Progenitor cell of endocrine pancreas (in vitro differentiated cells): Measurements from ENCODE around the gene DDX10. TPM values are rescaled to one million over a fixed set of nuclear protein-coding genes. Genes with fewer than 3 reads are reported as not detected.

Experiments
- DNase-seq: peaks from one replicate; pipeline ENCODE4 v3.0.0; 2021; ENCODE audit warnings: low spot score; ENCODE audit not compliant: unreplicated experiment
- H3K27ac Mint-ChIP-seq: 2 replicates; pipeline ENCODE4 v1.8.0; 2021; ENCODE audit warnings: mild to moderate bottlenecking, moderate library complexity, mixed read lengths
- H3K27me3 Mint-ChIP-seq: 2 replicates; pipeline ENCODE4 v1.8.0; 2021; ENCODE audit warnings: mixed read lengths
- H3K36me3 Mint-ChIP-seq: 2 replicates; pipeline ENCODE4 v1.8.0; 2022; ENCODE audit warnings: mixed read lengths; ENCODE audit not compliant: insufficient read depth
- H3K4me1 Mint-ChIP-seq: 2 replicates; pipeline ENCODE4 v1.8.0; 2021; ENCODE audit warnings: low read depth, mixed read lengths
- H3K4me3 Mint-ChIP-seq: 2 replicates; pipeline ENCODE4 v1.8.0; 2021; ENCODE audit warnings: low read depth, mild to moderate bottlenecking, moderate library complexity, mixed read lengths
- H3K9me3 Mint-ChIP-seq: 2 replicates; pipeline ENCODE4 v1.8.0; 2021; ENCODE audit warnings: low read depth, mixed read lengths
- total RNA-seq: library from RNA; stranded (reverse); gene quantifications from 2 replicates; pipeline ENCODE4 v1.2.1, GENCODE V29; 2021
- TF ChIP-seq, protein P1 (sequence below): fragments of 200-600 bp; sonication (generic); IDR thresholded peaks from one replicate; pipeline ENCODE4 v1.5.0; 2021; ENCODE audit warnings: antibody characterized with exemption, mild to moderate bottlenecking; ENCODE audit not compliant: unreplicated experiment

DDX10 gene
- total RNA-seq, 1 donor from 2014 or later, result 31.9 TPM

DNA sequence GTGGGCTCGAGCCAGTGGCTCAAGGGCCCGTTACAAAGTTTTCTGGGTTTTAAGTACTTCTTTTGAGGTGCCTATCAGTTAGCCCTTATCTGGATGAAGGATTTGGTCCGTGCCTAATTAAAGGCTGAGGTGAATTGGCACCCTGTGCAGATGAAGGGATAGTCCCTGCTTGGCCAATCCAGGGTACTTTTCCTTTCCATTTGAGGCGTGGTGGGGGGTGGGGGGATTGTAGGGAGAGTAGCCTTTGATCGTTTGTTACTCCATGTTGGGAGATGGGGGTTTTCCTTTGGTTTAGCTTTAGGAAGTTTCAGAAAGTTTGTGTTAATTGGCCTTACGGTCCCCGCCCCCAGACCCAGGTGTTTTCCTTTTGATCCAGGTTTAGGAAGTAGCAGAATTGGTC is 170.8 kb downstream of the DDX10 start:
- DNase-seq, result no peak

DNA sequence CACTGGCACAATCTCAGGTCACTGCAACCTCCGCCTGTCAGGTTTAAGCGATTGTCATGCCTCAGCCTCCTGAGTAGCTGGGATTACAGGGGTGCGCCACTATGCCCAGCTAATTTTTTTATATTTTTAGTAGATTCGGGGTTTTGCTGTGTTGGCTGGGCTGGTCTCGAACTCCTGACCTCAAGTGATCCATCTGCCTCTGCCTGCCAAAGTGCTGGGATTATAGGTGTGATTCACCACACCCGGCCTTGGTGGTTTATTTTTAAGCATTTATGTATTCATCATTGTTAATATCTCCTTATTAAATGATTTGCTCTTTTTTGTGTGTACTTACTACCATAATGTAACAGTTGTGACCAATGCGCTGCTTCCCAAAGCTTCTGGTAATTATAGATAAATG is 171.7 kb downstream of the DDX10 start:
- Mint-ChIP-seq H3K4me1 (no peaks in the 10 kb centered on the region), H3K9me3 (no peaks in the 10 kb centered on the region), H3K36me3 (peaks cover 6% of the 10 kb centered on the region), H3K27ac (no peak overlapping the region), H3K4me3 (no peak overlapping the region), H3K27me3 (no peaks in the 10 kb centered on the region)
- DNase-seq, result no peak
- TF ChIP-seq, protein P1, sequence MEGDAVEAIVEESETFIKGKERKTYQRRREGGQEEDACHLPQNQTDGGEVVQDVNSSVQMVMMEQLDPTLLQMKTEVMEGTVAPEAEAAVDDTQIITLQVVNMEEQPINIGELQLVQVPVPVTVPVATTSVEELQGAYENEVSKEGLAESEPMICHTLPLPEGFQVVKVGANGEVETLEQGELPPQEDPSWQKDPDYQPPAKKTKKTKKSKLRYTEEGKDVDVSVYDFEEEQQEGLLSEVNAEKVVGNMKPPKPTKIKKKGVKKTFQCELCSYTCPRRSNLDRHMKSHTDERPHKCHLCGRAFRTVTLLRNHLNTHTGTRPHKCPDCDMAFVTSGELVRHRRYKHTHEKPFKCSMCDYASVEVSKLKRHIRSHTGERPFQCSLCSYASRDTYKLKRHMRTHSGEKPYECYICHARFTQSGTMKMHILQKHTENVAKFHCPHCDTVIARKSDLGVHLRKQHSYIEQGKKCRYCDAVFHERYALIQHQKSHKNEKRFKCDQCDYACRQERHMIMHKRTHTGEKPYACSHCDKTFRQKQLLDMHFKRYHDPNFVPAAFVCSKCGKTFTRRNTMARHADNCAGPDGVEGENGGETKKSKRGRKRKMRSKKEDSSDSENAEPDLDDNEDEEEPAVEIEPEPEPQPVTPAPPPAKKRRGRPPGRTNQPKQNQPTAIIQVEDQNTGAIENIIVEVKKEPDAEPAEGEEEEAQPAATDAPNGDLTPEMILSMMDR, result no peak

More for the DNA sequence above, 170.8 kb downstream of the DDX10 start:
- H3K4me1 Mint-ChIP-seq, result no peaks in the 10 kb centered on the region
- H3K27ac Mint-ChIP-seq, result no peak overlapping the region
- H3K4me3 Mint-ChIP-seq, result no peak overlapping the region
- peaks cover 6% of the 10 kb centered on the region for H3K36me3 Mint-ChIP-seq
- no peaks in the 10 kb centered on the region for H3K9me3 Mint-ChIP-seq
- TF ChIP-seq, protein P1, result no peak
- no peaks in the 10 kb centered on the region for H3K27me3 Mint-ChIP-seq

DNA sequence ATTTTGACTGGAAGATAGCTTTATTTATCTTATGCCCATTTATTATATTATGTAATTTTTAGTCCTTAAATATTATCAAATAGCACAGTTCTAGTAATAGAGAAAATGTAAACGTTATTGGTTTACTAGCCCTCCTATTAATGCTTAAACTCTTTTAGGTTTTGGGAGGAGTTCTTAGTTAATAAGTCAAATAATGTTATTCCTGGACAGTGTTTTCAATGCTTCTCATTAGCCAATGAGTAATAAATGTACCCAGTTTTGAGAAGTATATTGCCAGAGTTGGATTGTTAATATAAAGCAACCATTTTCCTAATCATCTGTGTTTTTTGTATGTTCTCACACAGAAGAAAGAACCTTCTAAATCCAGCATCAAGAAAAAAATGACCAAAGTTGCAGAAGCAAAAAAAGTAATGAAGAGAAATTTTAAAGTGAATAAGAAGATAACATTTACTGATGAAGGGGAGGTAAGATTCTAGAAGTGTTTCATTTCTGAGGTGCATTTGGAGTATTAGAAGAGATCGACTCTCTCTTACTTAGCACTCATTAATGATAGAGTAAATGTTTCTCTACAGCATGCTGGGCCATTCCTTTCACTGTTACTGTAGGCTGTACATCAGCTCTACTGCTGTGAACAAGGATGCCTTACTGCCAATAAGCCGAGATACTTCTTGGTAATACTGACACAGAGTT is 173.4 kb downstream of the DDX10 start:
- Mint-ChIP-seq H3K36me3 (peaks cover 6% of the 10 kb centered on the region), H3K4me1 (no peaks in the 10 kb centered on the region), H3K9me3 (no peaks in the 10 kb centered on the region), H3K27ac (no peak overlapping the region), H3K27me3 (no peaks in the 10 kb centered on the region), H3K4me3 (no peak overlapping the region)
- TF ChIP-seq, protein P1, result no peak
- DNase-seq, result no peak

DNA sequence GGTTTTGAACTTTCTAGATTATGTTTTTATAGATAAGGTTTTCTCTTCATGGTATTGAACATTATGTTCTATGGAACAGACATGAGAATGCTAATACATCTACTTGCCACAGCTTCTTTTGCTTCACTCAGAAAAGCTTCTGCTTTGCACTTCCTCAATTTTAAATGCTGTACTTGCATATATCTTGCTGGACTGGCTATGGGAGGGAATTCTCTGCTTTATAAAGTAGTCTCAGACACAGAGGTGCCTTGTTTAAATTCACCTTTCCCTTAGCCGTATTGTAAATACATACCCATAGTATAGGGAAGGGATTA is 173.9 kb downstream of the DDX10 start:
- no peak for DNase-seq
- TF ChIP-seq, protein P1, result no peak
- no peak overlapping the region for H3K4me3 Mint-ChIP-seq
- no peaks in the 10 kb centered on the region for H3K9me3 Mint-ChIP-seq
- H3K27ac Mint-ChIP-seq, result no peak overlapping the region
- no peaks in the 10 kb centered on the region for H3K4me1 Mint-ChIP-seq
- peaks cover 6% of the 10 kb centered on the region for H3K36me3 Mint-ChIP-seq
- H3K27me3 Mint-ChIP-seq, result no peaks in the 10 kb centered on the region

DNA sequence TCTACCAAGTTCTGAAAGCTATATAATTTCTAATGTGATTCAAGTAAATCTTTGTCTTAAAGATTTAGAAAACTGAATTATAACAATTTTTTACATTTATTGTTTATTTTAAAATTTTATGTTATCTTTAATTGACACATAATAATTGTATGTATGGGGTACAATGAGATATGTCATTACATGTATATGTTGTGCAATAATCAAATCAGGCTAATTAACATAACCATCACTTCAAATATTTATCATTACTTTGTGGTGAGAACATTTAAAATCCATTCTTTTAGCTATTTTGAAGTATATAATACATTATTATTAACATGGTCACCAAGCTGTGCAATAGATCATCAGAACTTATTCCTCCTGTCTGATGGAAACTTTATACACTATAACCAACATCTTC is 181.1 kb downstream of the DDX10 start:
- H3K4me1 Mint-ChIP-seq, result no peaks in the 10 kb centered on the region
- no peaks in the 10 kb centered on the region for H3K27me3 Mint-ChIP-seq
- TF ChIP-seq, protein P1, result no peak
- no peak overlapping the region for H3K27ac Mint-ChIP-seq
- H3K36me3 Mint-ChIP-seq, result peaks cover 5% of the 10 kb centered on the region
- no peak for DNase-seq
- H3K4me3 Mint-ChIP-seq, result no peak overlapping the region
- no peaks in the 10 kb centered on the region for H3K9me3 Mint-ChIP-seq
